Measurements from ENCODE around the gene CDON. TPM values are rescaled to one million over a fixed set of nuclear protein-coding genes. Genes with fewer than 3 reads are reported as not detected.
"Not testable (repeated sequence)": the region's sequence is repeated elsewhere in the genome, so short reads cannot be mapped to it uniquely, and the experiment has no call there.

The CDON gene
- polyA plus RNA-seq, 3 donors = 26.6 to 32.7 (median 26.8) TPM

- no peak for DNase-seq (ENCODE audit: extremely low read depth in 1 of 11, low read depth in 9 of 11, low spot score in 4 of 11)
Measured at GRCh38 chr11:126058105-126058874, 4.4 kb downstream of the CDON start.

- no peak for DNase-seq (ENCODE audit: extremely low read depth in 1 of 11, low read depth in 9 of 11, low spot score in 4 of 11)
Measured at GRCh38 chr11:126054882-126055281, 7.8 kb downstream of the CDON start.

- no peak for DNase-seq (ENCODE audit: extremely low read depth in 1 of 11, low read depth in 9 of 11, low spot score in 4 of 11)
Measured at GRCh38 chr11:126054408-126054807, 8.3 kb downstream of the CDON start.

GRCh38 chr11:126053415-126054286 is 9.0 kb downstream of the CDON start:
- no peak for DNase-seq (ENCODE audit: extremely low read depth in 1 of 11, low read depth in 9 of 11, low spot score in 4 of 11)

- no peak for DNase-seq (ENCODE audit: extremely low read depth in 1 of 11, low read depth in 9 of 11, low spot score in 4 of 11)
Measured at GRCh38 chr11:126051117-126051516, 11.5 kb downstream of the CDON start.

- DNase-seq (ENCODE audit: extremely low read depth in 1 of 11, low read depth in 9 of 11, low spot score in 4 of 11) = no peak
Measured at GRCh38 chr11:126049159-126049558, 13.5 kb downstream of the CDON start.

- no peak for DNase-seq (ENCODE audit: extremely low read depth in 1 of 11, low read depth in 9 of 11, low spot score in 4 of 11)
Measured at GRCh38 chr11:126048197-126048596, 14.5 kb downstream of the CDON start.

- no peak for DNase-seq (ENCODE audit: extremely low read depth in 1 of 11, low read depth in 9 of 11, low spot score in 4 of 11)
Measured at GRCh38 chr11:126046570-126047195, 16.0 kb downstream of the CDON start.

- no peak for DNase-seq (ENCODE audit: extremely low read depth in 1 of 11, low read depth in 9 of 11, low spot score in 4 of 11)
Measured at GRCh38 chr11:126039485-126040271, 23.0 kb downstream of the CDON start.

- DNase-seq (ENCODE audit: extremely low read depth in 1 of 11, low read depth in 9 of 11, low spot score in 4 of 11) = no peak
Measured at GRCh38 chr11:126035718-126036117, 26.9 kb downstream of the CDON start.

- no peak for DNase-seq (ENCODE audit: extremely low read depth in 1 of 11, low read depth in 9 of 11, low spot score in 4 of 11)
Measured at GRCh38 chr11:126034933-126035425, 27.7 kb downstream of the CDON start.

- peak in 1 of 11 donors; percentile 4 for DNase-seq (ENCODE audit: extremely low read depth in 1 of 11, low read depth in 9 of 11, low spot score in 4 of 11)
Measured at GRCh38 chr11:126034039-126034932, 28.4 kb downstream of the CDON start.

- DNase-seq (ENCODE audit: extremely low read depth in 1 of 11, low read depth in 9 of 11, low spot score in 4 of 11) = no peak
Measured at GRCh38 chr11:126032375-126032774, 30.3 kb downstream of the CDON start.

GRCh38 chr11:126029805-126030204 is 32.9 kb downstream of the CDON start:
- DNase-seq (ENCODE audit: extremely low read depth in 1 of 11, low read depth in 9 of 11, low spot score in 4 of 11) = no peak

GRCh38 chr11:126029237-126029636 is 33.4 kb downstream of the CDON start:
- DNase-seq (ENCODE audit: extremely low read depth in 1 of 11, low read depth in 9 of 11, low spot score in 4 of 11) = no peak

GRCh38 chr11:126028534-126028933 is 34.1 kb downstream of the CDON start:
- not testable (repeated sequence) for DNase-seq (ENCODE audit: extremely low read depth in 1 of 11, low read depth in 9 of 11, low spot score in 4 of 11)

GRCh38 chr11:126026579-126026978 is 36.1 kb downstream of the CDON start:
- DNase-seq (ENCODE audit: extremely low read depth in 1 of 11, low read depth in 9 of 11, low spot score in 4 of 11) = no peak

GRCh38 chr11:126025822-126026221 is 36.8 kb downstream of the CDON start:
- DNase-seq (ENCODE audit: extremely low read depth in 1 of 11, low read depth in 9 of 11, low spot score in 4 of 11) = no peak

All from renal cortex interstitium (tissue), 11 donors.